T follicular helper cell (primary cell): ENCODE measurements around the gene TMEM50A.
A peak's percentile ranks its signal among the peaks of the same experiment; 100 is the strongest.
"Not testable (repeated sequence)": the region's sequence is repeated elsewhere in the genome, so short reads cannot be mapped to it uniquely, and the experiment has no call there.

Experiments
- DNase-seq: peaks from one replicate; pipeline ENCODE4 v3.0.0-alpha.2; 2020; ENCODE audit warnings: low read depth

The TMEM50A gene

DNA sequence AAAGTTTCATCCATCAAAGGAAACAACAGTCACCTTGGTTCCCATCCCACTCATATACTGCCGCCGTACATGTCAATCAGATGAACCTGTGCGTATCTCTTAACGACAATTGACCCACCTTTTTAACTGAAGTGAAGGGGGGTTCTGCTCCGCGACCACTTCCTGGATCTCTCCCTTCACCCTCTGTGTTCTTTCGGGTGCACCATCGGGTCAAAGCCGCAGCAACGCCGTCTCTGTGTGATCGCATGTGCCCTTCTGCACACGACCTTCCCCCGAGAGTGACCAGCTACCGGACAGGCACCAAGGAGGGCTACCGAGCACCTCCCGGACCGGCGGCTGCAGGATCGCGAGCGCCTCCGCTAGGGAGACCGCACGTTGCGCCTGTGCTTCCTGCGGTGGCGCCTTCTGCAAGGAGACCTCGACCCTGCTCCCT is 1.2 kb upstream of the TMEM50A start:
- not testable (repeated sequence) for DNase-seq

DNA sequence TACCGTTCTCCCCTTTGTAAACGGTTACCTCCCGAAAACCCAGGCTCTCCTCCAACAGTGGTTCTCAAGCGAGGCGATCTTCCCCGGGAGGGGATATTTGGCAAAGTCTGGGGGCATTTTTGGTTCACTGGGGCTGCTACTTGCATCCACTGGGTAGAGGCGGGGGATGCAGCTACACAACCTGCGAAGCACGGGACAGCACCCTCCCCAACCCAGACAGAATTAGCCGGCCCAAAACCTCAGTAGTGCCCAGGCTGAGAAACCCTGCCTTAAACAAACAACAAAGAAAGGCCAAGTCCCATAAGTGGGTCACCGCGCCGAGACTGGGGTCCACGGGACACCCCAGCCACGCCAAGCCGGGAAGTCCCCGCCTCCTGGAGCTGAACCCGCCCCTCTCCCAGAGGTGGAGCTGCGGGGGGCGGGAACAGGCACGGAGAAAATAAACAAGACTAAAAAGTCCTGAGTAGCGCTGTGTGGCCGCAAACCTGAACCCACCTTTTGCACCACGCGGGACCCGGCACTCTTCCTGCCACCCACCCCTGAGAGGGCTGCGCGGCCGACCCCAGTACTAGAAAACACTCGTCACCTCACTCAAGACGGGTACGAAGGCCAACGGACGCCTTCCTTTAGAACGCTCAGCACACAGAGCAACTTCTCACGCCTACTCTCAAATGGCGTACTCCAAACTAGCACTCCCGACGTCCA is 499 bp upstream of the TMEM50A start:
- DNase-seq = peak; percentile 6

DNA sequence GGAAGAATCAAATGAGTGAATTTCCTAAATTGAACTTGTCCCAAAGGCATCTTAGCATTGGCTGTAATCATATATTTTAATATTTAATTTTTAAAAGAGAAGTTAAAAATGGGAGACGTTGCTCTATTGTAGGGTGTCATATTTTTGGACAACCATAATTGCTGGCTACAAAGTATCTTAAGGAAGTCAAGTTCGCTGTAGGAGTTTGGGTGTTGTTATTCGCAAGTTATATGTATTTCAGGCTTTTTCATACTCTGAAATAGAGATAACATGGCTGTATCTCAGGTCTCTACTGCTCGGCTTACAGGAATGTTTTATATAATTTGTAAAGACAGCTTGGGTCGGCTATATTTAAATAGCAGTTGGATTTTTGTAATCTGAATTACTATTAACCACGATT is 852 bp downstream of the TMEM50A start:
- no peak for DNase-seq

DNA sequence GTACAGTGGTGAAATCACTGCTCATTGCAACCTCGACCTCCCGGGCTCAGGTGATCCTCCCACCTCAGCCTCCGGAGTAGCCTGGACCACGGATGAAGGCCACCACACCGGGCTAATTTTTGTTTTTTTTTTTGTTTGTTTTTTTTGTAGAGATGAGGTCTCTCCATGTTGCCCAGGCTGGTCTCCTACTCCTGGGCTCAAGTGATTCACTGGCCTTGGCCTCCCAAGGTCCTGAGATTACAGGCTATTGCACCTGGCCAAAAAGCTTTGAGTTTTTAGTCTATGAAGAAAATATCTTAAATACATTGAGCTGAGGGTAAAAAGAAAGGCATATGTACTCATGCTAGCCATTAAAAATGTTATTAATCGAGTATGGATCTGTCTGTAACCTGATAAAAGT is 3.6 kb downstream of the TMEM50A start:
- no peak for DNase-seq

DNA sequence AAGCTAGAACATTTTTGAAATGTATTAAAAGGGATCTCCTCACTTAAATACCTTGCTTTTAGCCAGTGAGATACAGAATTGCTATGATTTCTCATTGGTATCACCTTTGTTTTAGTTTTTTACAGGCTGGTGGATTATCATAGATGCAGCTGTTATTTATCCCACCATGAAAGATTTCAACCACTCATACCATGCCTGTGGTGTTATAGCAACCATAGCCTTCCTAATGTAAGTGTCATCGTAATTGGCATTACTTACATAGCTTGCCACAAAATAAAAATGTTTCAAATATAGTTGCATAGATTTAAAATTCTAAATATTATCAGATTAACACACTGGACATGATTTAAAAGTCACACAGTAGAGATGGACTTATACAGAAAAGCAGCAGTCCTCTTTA is 4.7 kb downstream of the TMEM50A start:
- no peak for DNase-seq

DNA sequence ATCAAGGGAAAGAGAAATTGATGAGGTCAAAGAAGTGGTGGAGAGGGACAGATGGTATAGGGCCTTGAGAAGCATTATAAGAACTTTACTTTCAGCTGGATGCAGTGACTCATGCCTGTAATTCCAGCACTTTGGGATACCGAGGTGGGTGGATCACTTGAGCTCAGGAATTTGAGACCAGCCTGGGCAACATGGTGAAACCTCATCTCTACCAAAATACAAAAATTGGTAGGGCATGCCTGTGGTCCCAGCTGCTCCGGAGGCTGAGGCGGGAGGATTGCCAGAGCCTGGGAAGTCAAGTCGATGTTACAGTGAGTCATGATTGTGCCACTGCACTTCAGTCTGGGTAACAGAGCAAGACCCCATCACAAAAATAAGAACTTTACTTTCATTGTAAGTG is 5.7 kb downstream of the TMEM50A start:
- DNase-seq = no peak

DNA sequence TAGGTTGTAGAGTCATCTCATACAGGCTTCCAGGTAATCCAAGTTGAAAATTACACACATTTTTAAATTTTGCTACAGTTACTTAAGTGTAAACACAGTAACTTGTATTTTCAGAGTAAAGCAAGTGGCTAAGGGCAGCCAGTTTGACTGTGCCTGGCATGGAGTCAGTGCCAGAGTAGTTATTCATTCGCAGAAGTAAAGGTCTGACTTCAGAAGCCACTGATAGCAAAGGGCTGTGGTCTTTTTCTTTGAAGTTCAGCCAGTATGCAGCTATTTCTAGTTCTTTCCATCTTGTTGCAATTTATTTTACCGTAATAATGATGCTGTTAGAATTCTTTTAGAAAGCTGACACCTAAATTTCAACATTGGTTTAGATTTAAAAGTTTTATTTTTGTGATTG is 9.4 kb downstream of the TMEM50A start:
- no peak for DNase-seq

DNA sequence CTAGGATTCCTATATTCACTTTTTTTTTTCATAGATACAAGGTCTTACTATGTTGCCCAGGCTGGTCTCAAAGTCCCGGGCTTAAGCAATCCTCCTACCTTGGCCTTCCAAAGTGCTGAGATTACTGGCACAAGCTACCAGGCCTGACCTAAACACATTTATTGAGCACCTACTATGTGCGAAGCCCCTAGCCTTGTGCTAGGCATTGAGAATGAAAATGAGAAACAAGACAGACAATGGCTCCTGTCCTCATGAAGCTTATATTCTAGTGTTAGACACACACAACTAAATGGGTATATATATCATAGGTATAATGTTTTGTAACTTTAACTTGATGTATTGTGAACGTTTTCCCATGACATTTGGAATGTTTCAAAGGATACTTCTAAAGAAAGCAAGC is 11.5 kb downstream of the TMEM50A start:
- no peak for DNase-seq

DNA sequence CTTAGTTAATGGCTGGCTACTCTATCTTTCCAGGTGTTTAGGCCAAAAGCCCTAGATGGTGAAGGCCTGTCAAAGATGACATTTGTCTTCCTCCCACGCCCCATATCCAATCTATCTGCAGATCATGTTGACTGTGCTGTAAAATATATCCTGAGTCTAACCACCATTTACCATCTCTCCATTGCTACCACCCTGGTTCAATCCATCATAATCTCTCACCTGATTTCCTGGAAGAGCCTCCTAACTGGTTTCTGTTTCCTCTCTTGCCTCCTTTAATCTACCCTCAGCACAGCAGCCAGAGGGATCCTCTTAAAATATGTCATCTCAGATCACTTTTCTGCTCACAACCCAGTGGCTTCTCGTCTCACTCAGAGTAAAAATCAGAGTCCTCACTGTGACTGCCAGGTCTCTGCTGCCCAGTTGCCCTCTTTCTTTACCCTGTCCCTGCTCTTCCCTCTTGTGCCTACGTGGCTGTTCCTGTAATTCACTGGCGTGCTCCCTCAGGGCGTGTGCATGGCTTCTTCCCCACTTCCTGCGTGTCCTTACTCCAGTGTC is 17.8 kb downstream of the TMEM50A start:
- no peak for DNase-seq

DNA sequence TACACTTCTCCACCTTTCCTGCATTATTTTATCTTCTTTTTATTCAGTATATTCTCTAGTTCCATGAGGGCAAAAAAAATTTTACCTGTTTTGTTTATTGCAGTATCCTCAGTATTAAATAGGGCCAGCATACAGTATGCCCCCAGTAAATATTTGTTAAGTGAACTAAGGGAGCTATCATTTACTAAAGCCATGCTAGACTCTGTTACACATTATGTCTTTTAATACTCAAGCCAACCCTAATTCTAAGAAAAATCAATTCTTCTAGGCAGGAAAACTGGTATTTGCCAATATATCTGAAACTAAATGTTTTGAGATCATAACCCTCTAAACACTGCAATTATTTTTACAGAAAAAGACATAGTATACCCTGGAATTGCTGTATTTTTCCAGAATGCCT is 18.3 kb downstream of the TMEM50A start:
- DNase-seq = no peak

DNA sequence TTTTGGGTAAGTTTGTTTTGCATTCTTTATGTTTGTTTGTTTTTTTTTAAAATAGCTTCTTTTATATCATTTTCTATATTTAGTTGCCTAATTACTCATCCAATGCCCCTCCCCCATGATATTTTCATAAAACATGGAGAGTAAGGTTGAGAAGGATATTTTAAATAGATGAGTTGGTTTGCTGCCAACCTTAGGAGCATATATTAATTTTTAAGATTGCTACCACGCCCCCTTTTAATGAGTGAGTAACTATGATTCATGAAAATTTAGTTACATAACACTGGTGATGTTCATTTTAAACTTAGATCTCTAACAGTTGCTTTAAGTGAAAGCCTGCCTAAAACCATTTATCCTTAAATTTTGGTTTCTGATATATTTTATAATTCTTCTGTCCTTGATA is 18.7 kb downstream of the TMEM50A start:
- no peak for DNase-seq

DNA sequence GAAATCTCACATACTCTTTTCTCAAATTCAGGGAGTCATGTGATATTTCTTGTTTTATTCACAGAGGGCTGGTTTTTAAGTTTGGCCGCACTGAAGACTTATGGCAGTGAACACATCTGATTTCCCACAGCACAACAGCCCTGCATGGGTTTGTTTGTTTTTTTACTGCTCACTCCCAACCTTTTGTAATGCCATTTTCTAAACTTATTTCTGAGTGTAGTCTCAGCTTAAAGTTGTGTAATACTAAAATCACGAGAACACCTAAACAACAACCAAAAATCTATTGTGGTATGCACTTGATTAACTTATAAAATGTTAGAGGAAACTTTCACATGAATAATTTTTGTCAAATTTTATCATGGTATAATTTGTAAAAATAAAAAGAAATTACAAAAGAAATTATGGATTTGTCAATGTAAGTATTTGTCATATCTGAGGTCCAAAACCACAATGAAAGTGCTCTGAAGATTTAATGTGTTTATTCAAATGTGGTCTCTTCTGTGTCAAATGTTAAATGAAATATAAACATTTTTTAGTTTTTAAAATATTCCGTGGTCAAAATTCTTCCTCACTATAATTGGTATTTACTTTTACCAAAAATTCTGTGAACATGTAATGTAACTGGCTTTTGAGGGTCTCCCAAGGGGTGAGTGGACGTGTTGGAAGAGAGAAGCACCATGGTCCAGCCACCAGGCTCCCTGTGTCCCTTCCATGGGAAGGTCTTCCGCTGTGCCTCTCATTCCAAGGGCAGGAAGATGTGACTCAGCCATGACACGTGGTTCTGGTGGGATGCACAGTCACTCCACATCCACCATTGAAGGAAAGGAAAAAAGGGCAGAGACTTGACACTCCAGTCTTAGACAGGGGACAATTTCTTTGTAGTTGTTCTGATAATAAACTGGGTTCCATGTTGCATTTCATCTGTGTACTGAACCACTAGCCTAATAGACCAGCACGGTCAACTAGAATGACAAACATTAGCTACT is 22.8 kb downstream of the TMEM50A start:
- no peak for DNase-seq

DNA sequence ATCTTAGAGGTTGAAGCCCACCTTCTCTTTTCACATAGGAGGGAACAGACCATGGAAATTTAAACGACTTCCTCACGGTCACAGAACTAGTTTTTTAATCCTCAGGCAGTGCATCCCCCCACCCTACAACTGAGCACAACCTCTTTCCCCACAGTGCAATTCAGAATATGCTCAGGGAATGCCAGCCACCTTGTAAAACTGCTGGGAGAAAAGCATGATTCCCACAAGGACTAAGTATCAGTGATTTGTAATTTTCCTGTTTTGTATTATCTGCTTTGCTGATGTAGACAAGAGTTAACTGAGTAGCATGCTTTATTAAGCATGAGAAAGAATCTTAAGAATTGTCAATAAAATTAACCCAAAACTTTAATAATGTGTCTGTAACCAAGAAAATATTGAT is 23.8 kb downstream of the TMEM50A start:
- no peak for DNase-seq

DNA sequence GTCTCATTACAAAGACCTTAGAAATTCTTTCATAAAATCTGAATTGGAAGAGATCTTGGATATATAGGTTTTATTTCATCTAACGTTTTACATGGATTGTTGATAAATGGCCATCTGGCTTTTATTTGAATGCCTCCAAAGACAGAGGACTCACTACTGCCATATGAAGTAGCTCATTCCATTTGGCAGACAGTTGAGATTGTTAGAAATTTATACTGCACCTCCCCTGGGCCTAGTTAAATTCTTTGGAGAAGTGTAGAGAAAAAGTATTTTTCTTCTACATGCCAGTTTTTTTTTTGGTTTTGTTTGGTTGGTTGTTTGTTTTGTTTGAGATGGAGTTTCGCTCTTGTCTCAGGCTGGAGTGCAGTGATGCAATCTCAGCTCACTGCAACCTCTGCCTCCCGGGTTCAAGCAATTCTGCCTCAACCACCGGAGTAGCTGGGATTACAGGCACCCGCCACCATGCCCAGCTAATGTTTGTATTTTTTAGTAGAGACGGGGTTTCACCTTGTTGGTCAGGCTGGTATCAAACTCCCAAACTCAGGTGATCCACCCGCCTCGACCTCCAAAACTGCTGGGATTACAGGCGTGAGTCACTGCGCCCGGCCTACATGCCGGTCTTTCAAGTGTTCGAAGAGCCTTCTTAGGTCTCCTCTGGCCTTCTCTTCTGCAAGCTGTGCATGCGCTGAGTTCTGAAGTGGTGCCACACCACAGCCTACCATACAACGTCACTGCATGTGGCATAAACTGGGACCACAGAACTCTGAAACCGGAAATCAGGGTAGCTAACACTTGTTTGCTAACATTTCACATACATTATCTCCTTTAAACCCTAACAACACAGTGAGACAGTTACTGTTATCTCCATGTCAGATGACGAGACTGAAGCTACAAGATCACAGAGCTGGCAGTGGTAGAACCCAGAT is 24.8 kb downstream of the TMEM50A start:
- DNase-seq = not testable (repeated sequence)

DNA sequence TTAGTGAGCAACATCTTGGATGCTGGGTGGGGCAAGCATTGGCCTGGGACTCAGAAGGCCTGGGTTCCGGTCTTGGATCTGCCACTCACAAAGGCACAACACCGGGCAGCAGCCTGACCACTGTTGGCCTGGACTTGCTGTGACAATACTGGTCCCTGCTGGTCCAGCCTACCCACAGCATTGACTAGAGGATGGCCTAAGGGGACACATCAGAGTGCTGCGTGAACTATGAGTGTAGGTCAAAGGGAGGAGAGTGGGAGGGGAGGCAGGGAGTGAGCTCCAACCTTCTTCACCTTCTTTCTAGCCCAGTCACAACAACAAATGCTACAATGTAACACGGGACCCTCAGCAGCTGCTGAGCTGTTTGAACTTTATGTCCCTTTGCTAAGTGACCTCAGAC is 31.1 kb downstream of the TMEM50A start:
- DNase-seq = no peak

DNA sequence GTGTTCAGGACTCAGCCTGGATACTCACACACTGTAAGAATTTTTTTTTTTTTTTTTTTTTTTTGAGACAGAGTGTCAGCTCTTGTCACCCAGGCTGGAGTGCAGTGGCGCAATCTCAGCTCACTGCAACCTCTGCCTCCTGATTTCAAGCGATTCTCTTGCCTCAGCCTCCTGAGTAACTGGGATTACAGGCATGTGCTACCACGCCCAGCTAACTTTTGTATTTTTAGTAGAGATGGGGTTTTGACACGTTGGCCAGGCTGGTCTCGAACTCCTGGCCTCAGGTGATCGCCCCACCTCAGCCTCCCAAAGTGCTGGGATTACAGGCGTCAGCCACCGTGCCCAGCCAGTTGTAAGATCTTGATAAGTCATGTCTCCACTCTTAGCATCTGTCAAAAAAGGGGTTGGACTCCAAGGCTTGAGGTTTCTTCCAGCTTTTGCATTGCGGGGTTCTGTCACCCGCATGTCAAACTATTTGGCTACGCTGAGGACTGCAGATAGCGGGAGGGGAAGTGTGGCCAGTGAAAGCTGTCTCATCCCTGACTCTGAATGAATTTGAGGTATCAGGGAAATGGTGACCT is 31.6 kb downstream of the TMEM50A start:
- DNase-seq = not testable (repeated sequence)

DNA sequence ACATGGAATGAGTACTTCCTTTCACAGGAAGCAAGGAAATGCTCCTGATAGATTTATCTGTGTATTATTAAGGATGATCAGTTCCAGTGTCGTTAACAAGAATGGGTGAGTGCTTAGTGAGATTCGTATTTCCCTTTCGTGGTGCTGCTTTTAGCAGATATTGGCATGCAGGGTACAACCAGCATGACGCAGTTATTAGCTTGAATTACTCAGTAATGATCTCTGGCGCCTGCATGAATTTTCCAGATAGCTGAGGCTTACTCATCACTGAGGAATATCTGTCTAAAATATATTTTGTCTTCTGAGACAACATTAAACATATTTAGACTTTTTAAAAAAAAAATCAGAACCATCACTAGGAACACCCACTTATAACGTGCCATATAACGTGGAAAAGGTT is 33.6 kb downstream of the TMEM50A start:
- DNase-seq = not testable (repeated sequence)

DNA sequence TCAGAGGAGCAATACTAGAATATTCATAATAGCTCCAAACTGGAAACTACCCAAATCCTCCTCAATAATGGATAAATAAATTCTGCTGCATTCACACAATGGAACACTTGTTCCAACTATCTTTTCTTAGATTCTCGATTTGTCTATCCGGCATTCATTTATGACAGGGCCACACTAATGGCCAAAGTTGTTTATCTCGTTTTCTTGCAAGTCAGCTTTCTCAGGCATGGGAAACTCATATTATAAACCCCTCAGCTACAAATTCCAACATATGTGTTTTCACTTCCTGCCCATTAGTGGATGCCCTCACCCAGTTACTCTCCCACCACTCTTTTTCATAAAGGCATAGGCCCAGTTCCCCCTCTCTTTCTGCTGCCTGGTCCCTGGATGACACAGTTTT is 40.2 kb downstream of the TMEM50A start:
- DNase-seq = not testable (repeated sequence)

DNA sequence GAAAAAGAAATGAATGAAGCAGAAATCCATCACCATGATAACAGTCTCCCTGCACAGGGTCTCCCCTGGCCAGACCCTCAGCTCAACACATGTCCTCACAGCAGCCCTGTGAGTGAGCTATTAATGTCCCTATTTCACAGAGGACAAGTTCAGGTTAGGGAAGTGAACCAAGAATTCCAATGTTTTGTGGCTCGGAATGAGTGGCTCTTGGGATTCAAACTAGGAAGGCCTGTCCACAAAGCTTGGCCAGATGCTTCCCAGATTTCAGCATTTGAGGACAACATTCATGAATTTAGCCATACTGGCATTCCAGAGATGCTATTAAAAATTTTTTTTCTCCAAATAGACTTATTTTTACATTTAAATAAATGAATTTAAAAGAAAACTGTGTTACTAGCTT is 44.4 kb downstream of the TMEM50A start:
- DNase-seq = not testable (repeated sequence)

DNA sequence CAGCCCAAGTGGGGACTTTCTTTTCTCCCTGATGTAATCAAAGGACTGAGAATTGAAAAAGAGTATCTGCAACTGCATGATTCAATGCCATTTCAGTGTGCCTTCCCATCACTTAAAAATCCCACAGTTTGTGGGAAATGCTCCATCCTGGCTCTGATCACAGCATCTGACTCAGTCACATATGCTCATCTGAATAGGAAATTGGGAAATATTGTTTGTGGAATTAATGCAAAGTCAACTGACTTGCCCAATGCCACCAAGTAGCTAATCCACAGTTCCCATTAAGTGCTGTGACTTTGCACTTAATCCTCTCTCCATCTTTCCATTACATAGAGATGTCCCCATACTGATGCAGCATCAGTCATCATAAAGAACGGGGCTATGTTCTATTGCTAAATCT is 45.0 kb downstream of the TMEM50A start:
- not testable (repeated sequence) for DNase-seq

DNA sequence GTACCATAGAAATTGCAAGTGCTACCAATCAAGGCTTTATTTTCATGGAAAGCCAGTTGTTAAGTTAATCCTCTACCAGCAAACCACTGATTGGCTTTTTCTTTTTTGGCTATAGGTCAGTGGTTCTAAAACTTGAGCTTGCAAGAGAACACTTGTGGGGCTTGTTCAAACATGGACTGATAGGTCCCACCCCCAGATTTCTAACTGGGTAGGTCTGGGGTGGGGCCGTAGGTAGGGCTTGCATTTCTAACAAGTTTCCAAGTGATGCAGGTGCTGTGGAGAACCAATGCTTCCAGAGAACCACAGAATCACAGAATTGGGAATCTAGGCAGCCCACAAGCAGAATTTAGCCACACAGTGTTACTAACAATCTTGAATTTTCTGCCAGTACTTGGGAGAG is 45.7 kb downstream of the TMEM50A start:
- DNase-seq = not testable (repeated sequence)
